HL-60 (cell line): ENCODE measurements around the gene PBX3.

ENCODE experiments used
- DNase-seq, 2 experiments: peaks; one replicate each; pipeline ENCODE4 v3.0.0-alpha.2; 2010 to 2020; ENCODE audit warnings: low read depth in 1 of 2, low spot score in 1 of 2
- H3K27ac ChIP-seq: fragments of 250-450 bp; sonication (Bioruptor Pico); replicated peaks from 2 replicates; pipeline ENCODE4 v1.5.1; 2020; ENCODE audit warnings: mild to moderate bottlenecking, moderate library complexity
- H3K27me3 ChIP-seq: fragments of 250-450 bp; sonication (Bioruptor Pico); 2 replicates; pipeline ENCODE4 v1.5.1; 2021; ENCODE audit warnings: mild to moderate bottlenecking, moderate library complexity; ENCODE audit not compliant: insufficient read depth, poor library complexity, severe bottlenecking
- H3K4me3 ChIP-seq: replicated peaks from 2 replicates; pipeline ENCODE4 v1.5.1; 2011; ENCODE audit warnings: mild to moderate bottlenecking, control low read depth, low read length; ENCODE audit not compliant: insufficient read depth
- CTCF ChIP-seq: IDR thresholded peaks from one replicate; pipeline ENCODE4 v1.5.1; 2011; ENCODE audit warnings: low read length, control low read depth, inconsistent platforms; ENCODE audit not compliant: insufficient read depth
- GABPA ChIP-seq: IDR thresholded peaks from 2 replicates; pipeline ENCODE4 v1.6.1; 2012; ENCODE audit warnings: low read depth
- POLR2AphosphoS5 ChIP-seq: IDR thresholded peaks from 2 replicates; pipeline ENCODE4 v1.6.1; 2012; ENCODE audit warnings: low read depth
- REST ChIP-seq: IDR thresholded peaks from 2 replicates; pipeline ENCODE4 v1.6.1; 2012; ENCODE audit warnings: low read depth; ENCODE audit not compliant: insufficient replicate concordance
- SPI1 ChIP-seq: IDR thresholded peaks from 2 replicates; pipeline ENCODE4 v1.6.1; 2012; ENCODE audit warnings: low read depth, mild to moderate bottlenecking, borderline replicate concordance

PBX3 gene

GRCh38 chr9:125963932-125964331 is 216.8 kb downstream of the PBX3 start:
- H3K27ac ChIP-seq = no peak overlapping the region
- DNase-seq = no peak
- H3K4me3 ChIP-seq = no peak overlapping the region
- TF ChIP-seq REST = no peak
- TF ChIP-seq SPI1 = no peak
- TF ChIP-seq CTCF = no peak
- TF ChIP-seq GABPA = no peak
- no peak for TF ChIP-seq POLR2AphosphoS5
- no peaks in the 10 kb centered on the region for H3K27me3 ChIP-seq

- Histone ChIP-seq H3K27me3 (no peaks in the 10 kb centered on the region), H3K27ac (no peak overlapping the region), H3K4me3 (no peak overlapping the region)
- DNase-seq = no peak
- no peak for TF ChIP-seq GABPA
- TF ChIP-seq REST = no peak
- TF ChIP-seq POLR2AphosphoS5 = no peak
- no peak for TF ChIP-seq SPI1
- no peak for TF ChIP-seq CTCF
Measured at GRCh38 chr9:125964702-125965225, 217.6 kb downstream of the PBX3 start.

GRCh38 chr9:125965477-125965876 is 218.3 kb downstream of the PBX3 start:
- Histone ChIP-seq H3K4me3 (no peak overlapping the region), H3K27ac (no peak overlapping the region), H3K27me3 (no peaks in the 10 kb centered on the region)
- TF ChIP-seq CTCF (no peak), GABPA (no peak), REST (no peak), POLR2AphosphoS5 (no peak)
- DNase-seq = no peak
